H1 (cell line): ENCODE measurements around the gene ZNF317. TPM values are rescaled to one million over a fixed set of nuclear protein-coding genes. Genes with fewer than 3 reads are reported as not detected.

Experiments
- CTCF ChIA-PET: fragments of 300-600 bp; sonication (Branson Sonifier 250); formaldehyde crosslinking; loops from one replicate; lab custom pipeline; 2021; ENCODE audit not compliant: partially characterized antibody; lab: Charles Lee
- POLR2A ChIA-PET: fragments of 300-600 bp; sonication (Branson Sonifier 250); formaldehyde crosslinking; loops from one replicate; lab custom pipeline; 2021; ENCODE audit warnings: inconsistent platforms; ENCODE audit not compliant: partially characterized antibody; lab: Charles Lee
- DNase-seq, 2 experiments: peaks; one replicate each; pipeline versions ENCODE4 v3.0.0 to v3.0.0-alpha.2; 2010 to 2022; ENCODE audit warnings: low spot score in 2 of 2, low read depth in 1 of 2, mixed read lengths in 1 of 2
- FAIRE-seq: peaks from 2 replicates; lab custom pipeline; 2011; peaks lifted over from hg19 to GRCh38; lab: Jason Lieb, UNC
- H2AFZ ChIP-seq: 2 replicates; pipeline ENCODE4 v1.8.1; 2012; ENCODE audit warnings: low read length, inconsistent platforms
- H2AK5ac ChIP-seq: 2 replicates; pipeline ENCODE4 v1.6.1; 2013; ENCODE audit warnings: low read depth, low read length
- H2BK120ac ChIP-seq: replicated peaks from 2 replicates; pipeline ENCODE3; 2013; ENCODE audit warnings: low read depth, low read length, inconsistent platforms
- H2BK12ac ChIP-seq: 2 replicates; pipeline ENCODE4 v1.6.1; 2013; ENCODE audit warnings: low read depth, low read length
- H2BK15ac ChIP-seq: 2 replicates; pipeline ENCODE4 v1.6.1; 2013; ENCODE audit warnings: low read length
- H2BK20ac ChIP-seq: 2 replicates; pipeline ENCODE4 v1.6.1; 2013; ENCODE audit warnings: low read length
- H2BK5ac ChIP-seq: 2 replicates; pipeline ENCODE4 v1.6.1; 2013; ENCODE audit warnings: low read depth, low read length
- H3K14ac ChIP-seq: 2 replicates; pipeline ENCODE4 v1.6.1; 2013; ENCODE audit warnings: inconsistent platforms; ENCODE audit not compliant: insufficient read length
- H3K18ac ChIP-seq: 2 replicates; pipeline ENCODE4 v1.6.1; 2013; ENCODE audit warnings: low read length; ENCODE audit errors: extremely low read depth
- H3K23ac ChIP-seq: 2 replicates; pipeline ENCODE4 v1.6.1; 2013; ENCODE audit warnings: inconsistent platforms; ENCODE audit not compliant: insufficient read length
- H3K23me2 ChIP-seq: 2 replicates; pipeline ENCODE4 v1.6.1; 2013; ENCODE audit warnings: low read depth, low read length
- H3K27ac ChIP-seq: 2 replicates; pipeline ENCODE4 v1.6.1; 2011; ENCODE audit warnings: low read depth, low read length, inconsistent platforms
- H3K27me3 ChIP-seq, 4 experiments: replicated peaks in 1 of 4; 1 replicate in 1 of 4; 2 replicates in 3 of 4; pipeline versions ENCODE4 v1.6.1 to v1.8.1; 2011 to 2013; ENCODE audit warnings: low read length in 3 of 4, mild to moderate bottlenecking in 3 of 4, inconsistent platforms in 2 of 4, mixed read lengths in 2 of 4, moderate library complexity in 1 of 4; ENCODE audit not compliant: control insufficient read depth in 3 of 4, insufficient read depth in 3 of 4; ENCODE audit errors: extremely low read depth in 1 of 4
- H3K36me3 ChIP-seq, 4 experiments: 2 replicates each; pipeline versions ENCODE4 v1.6.1 to v1.8.1; 2011 to 2013; ENCODE audit warnings: mild to moderate bottlenecking in 4 of 4, low read length in 3 of 4, moderate library complexity in 2 of 4, control low read depth in 1 of 4, inconsistent platforms in 1 of 4; ENCODE audit not compliant: insufficient read depth in 4 of 4, control insufficient read depth in 2 of 4
- H3K4ac ChIP-seq: replicated peaks from 2 replicates; pipeline ENCODE3; 2013; ENCODE audit warnings: low read length, low read depth, mixed read lengths, inconsistent platforms; ENCODE audit not compliant: insufficient read length
- H3K4me1 ChIP-seq, 4 experiments: replicated peaks in 1 of 4; 1 replicate in 1 of 4; 2 replicates in 3 of 4; pipeline versions ENCODE4 v1.6.1 to v1.8.1; 2011 to 2013; ENCODE audit warnings: low read length in 3 of 4, inconsistent platforms in 2 of 4, mixed read lengths in 1 of 4; ENCODE audit not compliant: insufficient read depth in 4 of 4, control insufficient read depth in 3 of 4
- H3K4me2 ChIP-seq, 2 experiments: 2 replicates each; pipeline versions ENCODE4 v1.6.1 to v1.8.1; 2011 to 2013; ENCODE audit warnings: low read depth in 2 of 2, low read length in 2 of 2, control low read depth in 1 of 2, inconsistent platforms in 1 of 2, mild to moderate bottlenecking in 1 of 2; ENCODE audit not compliant: insufficient read depth in 1 of 2
- H3K4me3 ChIP-seq, 4 experiments: fragments of 200-600, 300-600 bp in 1 of 4; sonication (generic), shearing (Covaris generic), sonication (Bioruptor Twin) in 1 of 4; 2 replicates each; pipeline versions ENCODE4 v1.5.1 to v1.8.1; 2011 to 2016; ENCODE audit warnings: low read length in 4 of 4, low read depth in 3 of 4, control low read depth in 2 of 4, inconsistent platforms in 2 of 4, mild to moderate bottlenecking in 2 of 4, mixed read lengths in 1 of 4, moderate library complexity in 1 of 4; ENCODE audit not compliant: insufficient read depth in 2 of 4; ENCODE audit errors: extremely low read depth in 1 of 4
- H3K56ac ChIP-seq: replicated peaks from 2 replicates; pipeline ENCODE3; 2013; ENCODE audit warnings: low read depth, mild to moderate bottlenecking, mixed read lengths, low read length, inconsistent platforms; ENCODE audit not compliant: insufficient read length
- H3K79me1 ChIP-seq: 2 replicates; pipeline ENCODE4 v1.6.1; 2013; ENCODE audit warnings: low read depth, low read length, control low read depth
- H3K79me2 ChIP-seq, 2 experiments: 2 replicates each; pipeline versions ENCODE4 v1.6.1 to v1.8.1; 2012 to 2013; ENCODE audit warnings: low read length in 2 of 2, mild to moderate bottlenecking in 2 of 2, inconsistent platforms in 1 of 2; ENCODE audit not compliant: insufficient read depth in 2 of 2, control insufficient read depth in 1 of 2
- H3K9ac ChIP-seq, 4 experiments: replicated peaks in 1 of 4; 1 replicate in 1 of 4; 2 replicates in 3 of 4; pipeline versions ENCODE4 v1.6.1 to v1.8.1; 2011 to 2013; ENCODE audit warnings: low read depth in 3 of 4, low read length in 3 of 4, control low read depth in 2 of 4, mild to moderate bottlenecking in 2 of 4, moderate library complexity in 2 of 4, inconsistent platforms in 1 of 4; ENCODE audit errors: extremely low read depth in 1 of 4
- H3K9me3 ChIP-seq, 2 experiments: 2 replicates each; pipeline versions ENCODE4 v1.6.1 to v1.8.1; 2012 to 2013; ENCODE audit warnings: mild to moderate bottlenecking in 2 of 2, moderate library complexity in 2 of 2, control low read depth in 1 of 2, inconsistent platforms in 1 of 2, low read depth in 1 of 2, low read length in 1 of 2, mixed read lengths in 1 of 2; ENCODE audit not compliant: insufficient read depth in 2 of 2
- H4K20me1 ChIP-seq, 2 experiments: replicated peaks in 1 of 2; 2 replicates each; pipeline versions ENCODE3 to v1.8.1; 2011 to 2013; ENCODE audit warnings: inconsistent platforms in 2 of 2, low read length in 2 of 2, mild to moderate bottlenecking in 1 of 2; ENCODE audit not compliant: insufficient read depth in 2 of 2, control insufficient read depth in 1 of 2
- H4K5ac ChIP-seq: 2 replicates; pipeline ENCODE4 v1.6.1; 2013; ENCODE audit warnings: low read length, low read depth, mixed read lengths, inconsistent platforms; ENCODE audit not compliant: insufficient read length
- H4K8ac ChIP-seq: 2 replicates; pipeline ENCODE4 v1.8.0; 2013; ENCODE audit warnings: mild to moderate bottlenecking, moderate library complexity, low read length, inconsistent platforms; ENCODE audit not compliant: insufficient read depth; ENCODE audit errors: extremely low read depth
- H4K91ac ChIP-seq: replicated peaks from 2 replicates; pipeline ENCODE3; 2013; ENCODE audit warnings: low read length, mixed read lengths, inconsistent platforms; ENCODE audit not compliant: insufficient read length
- CBX5 ChIP-seq: fragments of 300-800, 300-1000 bp; sonication (generic); IDR thresholded peaks from 2 replicates; pipeline ENCODE4 v1.7.1; 2016; ENCODE audit warnings: antibody characterized with exemption, low read length, low read depth
- JUN ChIP-seq: IDR thresholded peaks from 2 replicates; pipeline ENCODE4 v1.6.1; 2011; ENCODE audit warnings: low read depth, mild to moderate bottlenecking, improper control_type of control experiment, low read length
- JUND ChIP-seq: IDR thresholded peaks from 2 replicates; pipeline ENCODE4 v1.6.1; 2011; ENCODE audit warnings: mild to moderate bottlenecking, improper control_type of control experiment, low read length
- MAFK ChIP-seq: IDR thresholded peaks from 2 replicates; pipeline ENCODE4 v1.6.1; 2012; ENCODE audit warnings: low read depth, mild to moderate bottlenecking, improper control_type of control experiment, low read length
- SRF ChIP-seq: IDR thresholded peaks from 2 replicates; pipeline ENCODE4 v1.6.1; 2011; ENCODE audit warnings: mild to moderate bottlenecking, low read depth, low read length, moderate library complexity
- WGBS, 2 experiments: shearing (Covaris generic) in 1 of 2; methylation state at CpG; one replicate each; pipeline versions ENCODE4 v1.1.6 to v1.1.7; 2013 to 2015; ENCODE audit warnings: low lambda C conversion rate in 2 of 2, mixed read lengths in 2 of 2, inconsistent platforms in 1 of 2, low coverage in 1 of 2, missing lambda C conversion rate in 1 of 2; ENCODE audit not compliant: insufficient replicate concordance in 2 of 2, insufficient coverage in 1 of 2, insufficient read length in 1 of 2; ENCODE audit errors: extremely low coverage in 1 of 2, missing lambda C conversion rate in 1 of 2; 5-methylcytosine and 5-hydroxymethylcytosine counted together
- polyA plus RNA-seq, 7 experiments: library from polyadenylated mRNA; depleted of rRNA in 3 of 7; stranded (reverse) in 5 of 7; unstranded in 2 of 7; fragments of >200 nt in 5 of 7; fragments of 200-250 nt in 2 of 7; gene quantifications; 1 replicate in 5 of 7; 2 replicates in 1 of 7; 4 replicates in 1 of 7; pipeline versions ENCODE4 v1.2.1 to v1.2.3, GENCODE V29; 2011 to 2013; ENCODE audit warnings: missing spikeins in 2 of 7, mixed read lengths in 2 of 7
- total RNA-seq: library from RNA; stranded (reverse); fragmentation: NEBNext Ultra II Directional; extraction: Animal tissue kit (Norgen Biotek cat#: 25700); gene quantifications from 2 replicates; pipeline ENCODE4 v1.2.1, GENCODE V29; 2021

The ZNF317 gene
- total and polyA plus RNA-seq, 2 of the 8 experiments (the other 6 are each of a cell fraction or from before 2014, with no cell fraction given) = 22.6 to 41.5 TPM

GRCh38 chr19:9183000-9183399 is 42.8 kb downstream of the ZNF317 start:
- H3K23ac ChIP-seq = no peak overlapping the region
- no peaks in the 10 kb centered on the region for H3K23me2 ChIP-seq
- no peaks in the 10 kb centered on the region for H4K20me1 ChIP-seq
- H3K9ac ChIP-seq = no peak overlapping the region
- FAIRE-seq (no peak), DNase-seq (no peak)
- no peak overlapping the region for H2BK20ac ChIP-seq
- H3K9me3 ChIP-seq = peaks cover 22 to 48% of the 10 kb centered on the region in 2 experiments; a peak in 3 of 4 replicates
- ChIA-PET CTCF (interaction anchor here (1.2 kb wide), 1 partner anchor 10 kb away, joined by 3 read pairs; no protein-coding TSS in a partner anchor), POLR2A (no interaction called here)
- H3K4me1 ChIP-seq = no peaks in the 10 kb centered on the region
- no peak overlapping the region for H4K8ac ChIP-seq
- H3K4ac ChIP-seq = no peak overlapping the region
- H2BK15ac ChIP-seq = no peak overlapping the region
- no peak overlapping the region for H2AFZ ChIP-seq
- no peak overlapping the region for H3K56ac ChIP-seq
- no peak overlapping the region for H4K91ac ChIP-seq
- no peak overlapping the region for H3K4me3 ChIP-seq
- no peak overlapping the region for H3K18ac ChIP-seq
- H4K5ac ChIP-seq = no peak overlapping the region
- H3K36me3 ChIP-seq = no peaks in the 10 kb centered on the region
- H2BK5ac ChIP-seq = no peak overlapping the region
- H3K79me1 ChIP-seq = no peaks in the 10 kb centered on the region
- H3K14ac ChIP-seq = no peak overlapping the region
- no peaks in the 10 kb centered on the region for H3K79me2 ChIP-seq
- no peak overlapping the region for H2BK120ac ChIP-seq
- H2BK12ac ChIP-seq = no peak overlapping the region
- 94% methylated on average over 13 of the region's 17 CpGs; no CpG with 5 or more reads in 1 of the 2 experiments for WGBS, 2 experiments
- no peak overlapping the region for H2AK5ac ChIP-seq
- H3K27ac ChIP-seq = no peak overlapping the region
- no peak for TF ChIP-seq JUN
- TF ChIP-seq SRF = no peak
- no peak for TF ChIP-seq MAFK
- no peak for TF ChIP-seq CBX5
- TF ChIP-seq JUND = no peak
- H3K4me2 ChIP-seq = no peak overlapping the region
- no peaks in the 10 kb centered on the region for H3K27me3 ChIP-seq
